SK-N-SH (cell line): ENCODE measurements around the gene MCTP2. TPM values are rescaled to one million over a fixed set of nuclear protein-coding genes. Genes with fewer than 3 reads are reported as not detected.

Source experiments
- CTCF ChIA-PET: fragments of 300-600, 350-600 bp; formaldehyde crosslinking; extraction: SDS; loops from one replicate; lab custom pipeline; 2021; lab: Yijun Ruan, JAX
- POLR2A ChIA-PET: fragments of 350-600 bp; sonication (Branson Sonifier 250); formaldehyde crosslinking; extraction: SDS; loops from one replicate; lab custom pipeline; 2020; ENCODE audit warnings: antibody characterized with exemption, inconsistent platforms; lab: Yijun Ruan, JAX
- DNase-seq: peaks from one replicate; pipeline ENCODE4 v3.0.0; 2012
- H2AFZ ChIP-seq: fragments of 200-600 bp; sonication (generic); 2 replicates; pipeline ENCODE4 v1.8.1; 2016; ENCODE audit warnings: antibody characterized with exemption, mild to moderate bottlenecking, low read depth
- H3F3A ChIP-seq: fragments of 200-600 bp; sonication (generic); replicated peaks from 2 replicates; pipeline ENCODE3; 2016; ENCODE audit warnings: antibody characterized with exemption, mild to moderate bottlenecking; ENCODE audit not compliant: insufficient read depth
- H3K27ac ChIP-seq, 2 experiments: fragments of 200-500 bp in 1 of 2; fragments of 200-600 bp in 1 of 2; sonication (Bioruptor generic) in 1 of 2; sonication (generic), shearing (Covaris generic) in 1 of 2; 2 replicates each; pipeline versions ENCODE4 v1.5.1 to v1.6.1; 2014 to 2016; ENCODE audit warnings: low read depth in 2 of 2, inconsistent platforms in 1 of 2, low read length in 1 of 2, mild to moderate bottlenecking in 1 of 2, mixed read lengths in 1 of 2
- H3K27me3 ChIP-seq: fragments of 200-600 bp; sonication (generic), shearing (Covaris generic); 2 replicates; pipeline ENCODE4 v1.6.1; 2016; ENCODE audit warnings: mixed run types; ENCODE audit not compliant: insufficient read depth
- H3K36me3 ChIP-seq, 2 experiments: fragments of 200-500 bp in 1 of 2; fragments of 200-600 bp in 1 of 2; sonication (Bioruptor generic) in 1 of 2; sonication (generic) in 1 of 2; replicated peaks in 1 of 2; 2 replicates each; pipeline versions ENCODE3 to v1.5.1; 2014 to 2016; ENCODE audit warnings: low read length in 1 of 2, mild to moderate bottlenecking in 1 of 2; ENCODE audit not compliant: insufficient read depth in 2 of 2, control insufficient read depth in 1 of 2
- H3K4me1 ChIP-seq, 2 experiments: fragments of 200-500 bp in 1 of 2; fragments of 200-600 bp in 1 of 2; sonication (Bioruptor generic) in 1 of 2; sonication (generic), shearing (Covaris generic) in 1 of 2; 2 replicates each; pipeline versions ENCODE4 v1.5.1 to v1.6.1; 2014 to 2016; ENCODE audit warnings: low read depth in 1 of 2, low read length in 1 of 2, mixed run types in 1 of 2; ENCODE audit not compliant: insufficient read depth in 2 of 2, control insufficient read depth in 1 of 2
- H3K4me2 ChIP-seq: fragments of 200-600 bp; sonication (generic), shearing (Covaris generic); 2 replicates; pipeline ENCODE4 v1.6.1; 2017; ENCODE audit warnings: mixed run types
- H3K4me3 ChIP-seq, 2 experiments: fragments of 200-500 bp in 1 of 2; fragments of 200-600 bp in 1 of 2; sonication (Bioruptor generic) in 1 of 2; sonication (generic), shearing (Covaris generic) in 1 of 2; 2 replicates each; pipeline versions ENCODE4 v1.5.1 to v1.8.1; 2014 to 2016; ENCODE audit warnings: low read depth in 2 of 2, inconsistent platforms in 1 of 2, low read length in 1 of 2, mild to moderate bottlenecking in 1 of 2, mixed read lengths in 1 of 2, moderate library complexity in 1 of 2
- H3K79me2 ChIP-seq: fragments of 200-600 bp; sonication (generic); 2 replicates; pipeline ENCODE4 v1.8.1; 2017; ENCODE audit warnings: mild to moderate bottlenecking; ENCODE audit not compliant: insufficient read depth
- H3K9ac ChIP-seq: fragments of 200-600 bp; sonication (generic); 2 replicates; pipeline ENCODE4 v1.6.1; 2017; ENCODE audit warnings: mixed run types
- H3K9me2 ChIP-seq: fragments of 200-600 bp; sonication (generic); 2 replicates; pipeline ENCODE4 v1.6.1; 2017; ENCODE audit warnings: mixed run types
- H3K9me3 ChIP-seq: fragments of 200-600 bp; sonication (generic); 2 replicates; pipeline ENCODE4 v1.6.1; 2017; ENCODE audit warnings: mixed run types, mild to moderate bottlenecking, moderate library complexity
- H4K20me1 ChIP-seq: fragments of 200-600 bp; sonication (generic); 2 replicates; pipeline ENCODE4 v1.6.1; 2017; ENCODE audit warnings: mild to moderate bottlenecking, mixed run types; ENCODE audit not compliant: insufficient read depth
- CHD2 ChIP-seq: fragments of 150-350 bp; IDR thresholded peaks from 2 replicates; pipeline ENCODE4 v1.6.1; 2018; ENCODE audit warnings: low read length; ENCODE audit not compliant: partially characterized antibody
- ELF1 ChIP-seq: IDR thresholded peaks from 2 replicates; pipeline ENCODE4 v1.4.0; 2012
- FOSL2 ChIP-seq: IDR thresholded peaks from 2 replicates; pipeline ENCODE4 v1.4.0; 2012; ENCODE audit warnings: low read depth, mild to moderate bottlenecking, moderate library complexity, borderline replicate concordance
- FOXJ3 ChIP-seq: sonication (generic); formaldehyde crosslinking; IDR thresholded peaks from 2 replicates; pipeline ENCODE4 v1.5.1; 2020; ENCODE audit warnings: mild to moderate bottlenecking, missing genetic modification reagents
- FOXM1 ChIP-seq: IDR thresholded peaks from 2 replicates; pipeline ENCODE4 v1.4.0; 2012; ENCODE audit warnings: low read depth, mild to moderate bottlenecking
- GABPA ChIP-seq: IDR thresholded peaks from 2 replicates; pipeline ENCODE4 v1.4.0; 2012; ENCODE audit warnings: low read depth, mild to moderate bottlenecking
- MAX ChIP-seq: IDR thresholded peaks from 2 replicates; pipeline ENCODE4 v1.4.0; 2012; ENCODE audit warnings: low read depth
- MXI1 ChIP-seq: IDR thresholded peaks from 2 replicates; pipeline ENCODE4 v1.6.1; 2012; ENCODE audit warnings: mild to moderate bottlenecking, low read depth, low read length, improper control_type of control experiment
- NFIC ChIP-seq: IDR thresholded peaks from 2 replicates; pipeline ENCODE4 v1.4.0; 2012; ENCODE audit warnings: borderline replicate concordance
- RFX5 ChIP-seq: IDR thresholded peaks from 2 replicates; pipeline ENCODE4 v1.6.1; 2012; ENCODE audit warnings: mild to moderate bottlenecking, improper control_type of control experiment, low read length
- RXRA ChIP-seq: IDR thresholded peaks from 2 replicates; pipeline ENCODE4 v1.4.0; 2012; ENCODE audit warnings: low read depth, mild to moderate bottlenecking, borderline replicate concordance
- SIN3A ChIP-seq: IDR thresholded peaks from 2 replicates; pipeline ENCODE4 v1.6.1; 2012; ENCODE audit warnings: low read depth, mild to moderate bottlenecking, low read length, moderate library complexity, borderline replicate concordance
- TAF1 ChIP-seq: IDR thresholded peaks from 2 replicates; pipeline ENCODE4 v1.6.1; 2012; ENCODE audit warnings: low read depth, mild to moderate bottlenecking, low read length, moderate library complexity, borderline replicate concordance
- WGBS: methylation state at CpG from one replicate; pipeline ENCODE4 v1.1.6; 2017; ENCODE audit warnings: low lambda C conversion rate; 5-methylcytosine and 5-hydroxymethylcytosine counted together
- polyA plus RNA-seq, 3 experiments: library from polyadenylated mRNA; depleted of rRNA; stranded (reverse); fragments of >200 nt; gene quantifications; 2 replicates each; pipeline ENCODE4 v1.2.3, GENCODE V29; 2012
- TF ChIP-seq, protein P1 (sequence below): fragments of 200-600 bp; sonication (generic); IDR thresholded peaks from 2 replicates; pipeline ENCODE4 v1.6.1; 2017; ENCODE audit warnings: antibody characterized with exemption, mild to moderate bottlenecking, moderate library complexity
- TF ChIP-seq, protein P2 (sequence below): IDR thresholded peaks from 2 replicates; pipeline ENCODE4; 2012
- TF ChIP-seq, protein P3 (sequence below): IDR thresholded peaks from 2 replicates; pipeline ENCODE4 v1.4.0; 2012; ENCODE audit warnings: low read depth, borderline replicate concordance

MCTP2 gene
- polyA plus RNA-seq, 1 of the 3 experiments (the other 2 are of a cell fraction): 0.26 TPM

DNA sequence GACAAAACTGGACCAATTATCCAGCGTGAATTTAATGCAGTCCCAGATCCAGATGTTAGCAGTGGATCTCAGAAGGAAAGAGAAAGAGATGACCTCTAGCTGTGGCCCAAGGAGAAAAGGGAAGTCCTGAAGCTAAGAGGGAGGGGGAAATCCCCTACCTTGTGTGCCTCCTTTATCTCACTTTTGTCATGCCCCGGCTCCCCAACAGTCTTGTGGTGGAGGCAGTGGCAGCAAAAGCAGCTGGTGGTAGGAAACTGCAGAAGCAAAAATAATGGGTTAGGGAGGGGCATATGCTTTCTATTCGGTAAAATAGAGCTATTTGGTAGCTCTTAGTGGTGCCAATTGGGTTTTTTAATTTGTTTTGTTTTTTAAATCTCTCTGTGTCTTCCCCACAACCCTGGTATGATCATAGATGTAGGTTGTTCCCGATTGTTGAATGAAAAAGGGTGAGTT lies 56.5 kb downstream of the MCTP2 start (continued):
- TF ChIP-seq, protein P1, sequence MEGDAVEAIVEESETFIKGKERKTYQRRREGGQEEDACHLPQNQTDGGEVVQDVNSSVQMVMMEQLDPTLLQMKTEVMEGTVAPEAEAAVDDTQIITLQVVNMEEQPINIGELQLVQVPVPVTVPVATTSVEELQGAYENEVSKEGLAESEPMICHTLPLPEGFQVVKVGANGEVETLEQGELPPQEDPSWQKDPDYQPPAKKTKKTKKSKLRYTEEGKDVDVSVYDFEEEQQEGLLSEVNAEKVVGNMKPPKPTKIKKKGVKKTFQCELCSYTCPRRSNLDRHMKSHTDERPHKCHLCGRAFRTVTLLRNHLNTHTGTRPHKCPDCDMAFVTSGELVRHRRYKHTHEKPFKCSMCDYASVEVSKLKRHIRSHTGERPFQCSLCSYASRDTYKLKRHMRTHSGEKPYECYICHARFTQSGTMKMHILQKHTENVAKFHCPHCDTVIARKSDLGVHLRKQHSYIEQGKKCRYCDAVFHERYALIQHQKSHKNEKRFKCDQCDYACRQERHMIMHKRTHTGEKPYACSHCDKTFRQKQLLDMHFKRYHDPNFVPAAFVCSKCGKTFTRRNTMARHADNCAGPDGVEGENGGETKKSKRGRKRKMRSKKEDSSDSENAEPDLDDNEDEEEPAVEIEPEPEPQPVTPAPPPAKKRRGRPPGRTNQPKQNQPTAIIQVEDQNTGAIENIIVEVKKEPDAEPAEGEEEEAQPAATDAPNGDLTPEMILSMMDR: no peak
- TF ChIP-seq, protein P2, sequence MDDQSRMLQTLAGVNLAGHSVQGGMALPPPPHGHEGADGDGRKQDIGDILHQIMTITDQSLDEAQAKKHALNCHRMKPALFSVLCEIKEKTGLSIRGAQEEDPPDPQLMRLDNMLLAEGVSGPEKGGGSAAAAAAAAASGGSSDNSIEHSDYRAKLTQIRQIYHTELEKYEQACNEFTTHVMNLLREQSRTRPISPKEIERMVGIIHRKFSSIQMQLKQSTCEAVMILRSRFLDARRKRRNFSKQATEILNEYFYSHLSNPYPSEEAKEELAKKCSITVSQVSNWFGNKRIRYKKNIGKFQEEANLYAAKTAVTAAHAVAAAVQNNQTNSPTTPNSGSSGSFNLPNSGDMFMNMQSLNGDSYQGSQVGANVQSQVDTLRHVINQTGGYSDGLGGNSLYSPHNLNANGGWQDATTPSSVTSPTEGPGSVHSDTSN: no peak
- TF ChIP-seq, all 33 proteins: peak for 0

DNA sequence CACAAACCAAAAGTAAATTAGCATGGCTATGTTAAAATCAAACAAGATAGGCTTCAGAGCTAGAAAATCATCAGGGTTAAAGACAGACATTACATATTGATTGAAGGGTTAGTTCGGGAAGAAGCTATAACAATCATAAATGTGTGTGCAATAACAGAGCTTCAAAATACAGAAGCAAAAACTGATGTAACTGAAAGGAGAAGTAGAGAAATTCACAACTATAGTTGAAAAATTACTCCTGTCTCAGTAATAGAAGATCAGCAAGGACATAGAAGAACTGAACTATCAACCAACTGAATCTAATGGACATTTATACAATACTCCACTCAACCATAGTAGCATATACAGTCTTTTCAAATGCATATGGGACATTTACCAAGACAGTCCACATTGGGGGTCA lies 59.4 kb downstream of the MCTP2 start:
- Histone ChIP-seq H3K9me3 (no peaks in the 10 kb centered on the region; the same call in 1 of the 2 replicates), H3F3A (no peaks in the 10 kb centered on the region), H3K27me3 (no peaks in the 10 kb centered on the region), H3K36me3 (no peaks in the 10 kb centered on the region), H3K4me2 (no peak overlapping the region), H3K9ac (no peak overlapping the region), H3K79me2 (no peaks in the 10 kb centered on the region), H3K4me1 (peaks cover 0 to 16% of the 10 kb centered on the region in 2 experiments; a peak in 2 of 4 replicates), H3K9me2 (no peaks in the 10 kb centered on the region), H4K20me1 (no peaks in the 10 kb centered on the region), H2AFZ (no peak overlapping the region), H3K27ac (no peak overlapping the region), H3K4me3 (no peak overlapping the region)
- CTCF ChIA-PET: interaction anchor here (1.1 to 1.4 kb wide), 3 partner anchors 10 to 36 kb away, joined by 3 to 5 read pairs (median 4); no protein-coding TSS in a partner anchor
- DNase-seq: no peak
- POLR2A ChIA-PET: no interaction called here
- 9% methylated on average over 1 of the region's 1 CpG for WGBS
- TF ChIP-seq CHD2 (no peak), RFX5 (no peak), NFIC (no peak), SIN3A (no peak), FOXM1 (no peak), RXRA (no peak), FOSL2 (no peak), FOXJ3 (CRISPR knock-in tag) (no peak), MAX (no peak), GABPA (no peak), MXI1 (no peak), TAF1 (no peak), ELF1 (no peak)
- TF ChIP-seq, protein P3, sequence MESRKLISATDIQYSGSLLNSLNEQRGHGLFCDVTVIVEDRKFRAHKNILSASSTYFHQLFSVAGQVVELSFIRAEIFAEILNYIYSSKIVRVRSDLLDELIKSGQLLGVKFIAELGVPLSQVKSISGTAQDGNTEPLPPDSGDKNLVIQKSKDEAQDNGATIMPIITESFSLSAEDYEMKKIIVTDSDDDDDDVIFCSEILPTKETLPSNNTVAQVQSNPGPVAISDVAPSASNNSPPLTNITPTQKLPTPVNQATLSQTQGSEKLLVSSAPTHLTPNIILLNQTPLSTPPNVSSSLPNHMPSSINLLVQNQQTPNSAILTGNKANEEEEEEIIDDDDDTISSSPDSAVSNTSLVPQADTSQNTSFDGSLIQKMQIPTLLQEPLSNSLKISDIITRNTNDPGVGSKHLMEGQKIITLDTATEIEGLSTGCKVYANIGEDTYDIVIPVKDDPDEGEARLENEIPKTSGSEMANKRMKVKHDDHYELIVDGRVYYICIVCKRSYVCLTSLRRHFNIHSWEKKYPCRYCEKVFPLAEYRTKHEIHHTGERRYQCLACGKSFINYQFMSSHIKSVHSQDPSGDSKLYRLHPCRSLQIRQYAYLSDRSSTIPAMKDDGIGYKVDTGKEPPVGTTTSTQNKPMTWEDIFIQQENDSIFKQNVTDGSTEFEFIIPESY: no peak
- TF ChIP-seq, protein P2: no peak
